ENCODE data around the gene SLC6A19. TPM values are rescaled to one million over a fixed set of nuclear protein-coding genes. Genes with fewer than 3 reads are reported as not detected.

Gene SLC6A19
- total RNA-seq, 4 donors from 2014 or later = under 0.01 TPM; not detected in 3

DNA sequence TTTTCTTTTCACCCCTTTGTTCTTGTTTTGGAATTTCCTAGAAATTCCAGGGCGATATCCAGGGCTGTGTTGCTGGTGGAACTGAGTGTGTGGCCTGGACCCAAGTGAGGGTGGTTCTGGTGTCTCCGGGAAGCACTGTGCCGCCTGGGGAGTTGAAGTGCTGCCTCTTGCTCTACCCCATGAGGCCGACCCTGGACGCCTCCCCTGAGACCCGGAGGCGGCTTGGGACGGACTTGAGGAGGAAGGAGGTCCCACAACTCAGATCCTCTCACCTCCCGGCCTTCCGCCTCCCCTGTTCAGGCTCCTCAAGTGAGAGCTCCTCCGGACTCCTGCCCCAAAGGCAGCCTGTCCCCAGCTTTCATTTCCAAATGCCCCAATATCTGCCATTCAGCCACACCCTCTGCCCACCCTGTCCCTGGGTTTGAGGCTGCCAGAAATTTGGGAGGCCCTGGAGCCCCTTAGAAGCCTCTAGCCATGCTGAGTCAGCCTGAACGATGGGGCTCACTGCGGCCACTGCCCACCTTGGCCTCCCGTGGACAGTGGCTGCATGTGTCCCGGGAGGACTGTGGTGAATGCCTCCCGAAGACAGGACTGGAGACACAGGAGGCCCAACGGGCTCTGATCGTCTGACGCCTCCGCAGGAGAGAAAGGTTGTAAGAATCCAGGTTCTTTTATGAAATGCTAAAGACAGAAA lies 42.6 kb upstream of the SLC6A19 start:
- H3K9me3 ChIP-seq = peaks cover 0 to 6% (median 0%) of the 10 kb centered on the region in 4 donors
- no peaks in the 10 kb centered on the region for H3K36me3 ChIP-seq
- TF ChIP-seq EP300 (IDR thresholded peaks at IDR 0.05) (no peak), POLR2A (IDR thresholded peaks at IDR 0.05) (no peak)
- TF ChIP-seq, protein P1, sequence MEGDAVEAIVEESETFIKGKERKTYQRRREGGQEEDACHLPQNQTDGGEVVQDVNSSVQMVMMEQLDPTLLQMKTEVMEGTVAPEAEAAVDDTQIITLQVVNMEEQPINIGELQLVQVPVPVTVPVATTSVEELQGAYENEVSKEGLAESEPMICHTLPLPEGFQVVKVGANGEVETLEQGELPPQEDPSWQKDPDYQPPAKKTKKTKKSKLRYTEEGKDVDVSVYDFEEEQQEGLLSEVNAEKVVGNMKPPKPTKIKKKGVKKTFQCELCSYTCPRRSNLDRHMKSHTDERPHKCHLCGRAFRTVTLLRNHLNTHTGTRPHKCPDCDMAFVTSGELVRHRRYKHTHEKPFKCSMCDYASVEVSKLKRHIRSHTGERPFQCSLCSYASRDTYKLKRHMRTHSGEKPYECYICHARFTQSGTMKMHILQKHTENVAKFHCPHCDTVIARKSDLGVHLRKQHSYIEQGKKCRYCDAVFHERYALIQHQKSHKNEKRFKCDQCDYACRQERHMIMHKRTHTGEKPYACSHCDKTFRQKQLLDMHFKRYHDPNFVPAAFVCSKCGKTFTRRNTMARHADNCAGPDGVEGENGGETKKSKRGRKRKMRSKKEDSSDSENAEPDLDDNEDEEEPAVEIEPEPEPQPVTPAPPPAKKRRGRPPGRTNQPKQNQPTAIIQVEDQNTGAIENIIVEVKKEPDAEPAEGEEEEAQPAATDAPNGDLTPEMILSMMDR (IDR thresholded peaks at IDR 0.05) = no peak
- peaks cover 0 to 28% (median 4%) of the 10 kb centered on the region in 4 donors for H3K4me1 ChIP-seq
- no peak overlapping the region for H3K27ac ChIP-seq
- DNase-seq (ENCODE audit: low spot score in 2 of 2) = no peak
- 74 to 83% methylated on average over 20 of the region's 20 CpGs for WGBS, 2 donors
- no peak overlapping the region for H3K4me3 ChIP-seq
- peaks cover 8 to 47% of the 10 kb centered on the region in 2 donors for H3K27me3 ChIP-seq

DNA sequence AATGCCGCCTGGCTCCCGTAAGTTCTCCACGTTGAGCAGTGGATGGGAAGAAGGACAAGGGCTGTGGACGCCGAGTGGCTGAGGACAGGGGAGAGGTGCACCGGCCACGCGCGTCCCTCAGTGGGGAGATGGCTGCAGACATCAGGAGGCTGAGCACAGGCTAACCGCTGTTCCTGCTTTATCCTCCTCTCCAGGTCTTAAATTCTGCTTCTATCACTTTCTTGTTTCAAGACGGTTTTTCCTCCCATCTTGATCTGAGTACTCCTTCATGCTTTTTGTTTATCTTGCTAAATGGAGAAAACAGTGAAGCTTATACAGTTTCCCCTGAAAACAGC lies 42.1 kb upstream of the SLC6A19 start:
- no peak for DNase-seq (ENCODE audit: low spot score in 2 of 2)
- Histone ChIP-seq H3K27ac (no peak overlapping the region), H3K4me3 (no peak overlapping the region), H3K9me3 (peaks cover 0 to 6% (median 0%) of the 10 kb centered on the region in 4 donors), H3K4me1 (peaks cover 0 to 28% (median 4%) of the 10 kb centered on the region in 4 donors), H3K27me3 (peaks cover 8 to 42% of the 10 kb centered on the region in 2 donors), H3K36me3 (no peaks in the 10 kb centered on the region)
- TF ChIP-seq, protein P1 (IDR thresholded peaks at IDR 0.05) = no peak
- TF ChIP-seq EP300 (IDR thresholded peaks at IDR 0.05) = no peak
- no peak for TF ChIP-seq POLR2A (IDR thresholded peaks at IDR 0.05)
- whole genome bisulfite sequencing, 2 donors = 74 to 80% methylated on average over 11 of the region's 11 CpGs

DNA sequence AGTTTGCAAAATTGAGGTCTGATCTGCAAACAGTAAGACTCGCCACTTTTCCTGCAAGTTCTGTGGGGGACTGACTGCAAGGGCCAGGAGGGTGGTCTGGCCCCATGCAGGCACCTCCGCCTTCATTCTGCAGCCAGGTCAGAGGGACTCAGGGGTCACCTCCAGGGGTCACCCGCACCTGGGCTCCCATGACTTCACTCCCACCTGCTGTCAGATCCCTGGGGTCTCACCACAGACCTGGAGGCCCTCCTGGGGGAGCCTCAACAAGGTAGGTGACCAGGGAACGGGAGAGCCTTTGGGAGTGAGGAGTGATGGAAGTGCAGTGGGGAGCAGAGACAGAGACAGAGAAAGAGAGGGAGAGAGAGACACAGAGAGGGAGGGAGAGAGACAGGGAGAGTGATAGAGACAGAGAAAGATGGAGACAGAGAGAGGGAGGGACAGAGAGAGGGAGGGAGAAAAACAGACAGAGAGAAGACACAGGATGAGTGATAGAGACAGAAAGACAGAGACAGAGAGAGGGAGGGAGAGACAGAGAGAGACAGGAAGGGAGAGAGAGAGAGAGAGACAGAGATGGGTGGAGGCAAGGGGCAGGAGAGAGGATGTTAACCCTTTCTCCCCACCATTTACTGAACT lies 41.5 kb upstream of the SLC6A19 start:
- no peaks in the 10 kb centered on the region for H3K36me3 ChIP-seq
- H3K4me1 ChIP-seq = peaks cover 0 to 26% (median 4%) of the 10 kb centered on the region in 4 donors
- no peak overlapping the region for H3K4me3 ChIP-seq
- WGBS, 2 donors = 85 to 90% methylated on average over 4 of the region's 4 CpGs
- TF ChIP-seq, protein P1 (IDR thresholded peaks at IDR 0.05) = no peak
- TF ChIP-seq EP300 (IDR thresholded peaks at IDR 0.05) (no peak), POLR2A (IDR thresholded peaks at IDR 0.05) (no peak)
- H3K9me3 ChIP-seq = peaks cover 0 to 6% (median 0%) of the 10 kb centered on the region in 4 donors
- DNase-seq (ENCODE audit: low spot score in 2 of 2) = no peak
- no peak overlapping the region for H3K27ac ChIP-seq
- peaks cover 8 to 36% of the 10 kb centered on the region in 2 donors for H3K27me3 ChIP-seq

DNA sequence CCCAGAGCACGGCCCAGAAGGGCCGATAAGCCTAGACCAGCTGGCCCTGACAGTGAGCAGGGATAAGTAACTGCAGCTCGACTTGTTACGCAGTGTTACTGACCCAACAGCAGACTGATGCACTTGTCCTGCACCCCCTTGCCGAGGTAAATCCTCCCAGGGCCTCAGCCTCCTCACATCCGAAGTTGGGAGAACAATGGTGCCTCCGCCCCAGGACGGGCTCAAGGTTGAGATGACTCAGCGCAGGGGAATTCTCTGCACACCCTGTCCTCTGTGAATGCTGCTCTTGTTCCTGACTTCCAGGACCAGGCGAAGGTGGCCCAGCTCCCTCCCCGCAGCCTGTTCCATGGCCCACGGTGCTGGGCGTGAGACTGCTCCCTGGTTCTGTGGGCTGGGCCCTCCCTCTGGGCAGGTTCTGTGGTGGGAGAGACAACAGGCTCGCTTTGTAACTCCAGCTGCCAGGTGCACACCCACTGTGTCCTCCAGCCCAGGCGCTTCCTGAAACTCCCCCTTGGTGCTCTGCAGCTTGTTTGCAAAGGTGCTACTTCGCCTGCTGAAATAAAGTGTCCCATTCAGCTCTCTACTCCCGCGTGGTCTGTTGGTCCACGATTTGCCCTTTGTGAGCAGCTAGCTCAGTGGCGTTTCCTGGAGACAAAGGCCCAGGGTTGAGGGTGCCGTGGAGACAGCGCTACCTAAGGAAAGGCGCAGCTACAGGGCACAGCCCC lies 40.1 kb upstream of the SLC6A19 start:
- peaks cover 0 to 6% (median 0%) of the 10 kb centered on the region in 4 donors for H3K9me3 ChIP-seq
- no peak for DNase-seq (ENCODE audit: low spot score in 2 of 2)
- TF ChIP-seq POLR2A (IDR thresholded peaks at IDR 0.05) (no peak), EP300 (IDR thresholded peaks at IDR 0.05) (no peak)
- TF ChIP-seq, protein P1 (IDR thresholded peaks at IDR 0.05) = no peak
- H3K4me1 ChIP-seq = peaks cover 0 to 13% (median 4%) of the 10 kb centered on the region in 4 donors
- no peaks in the 10 kb centered on the region for H3K36me3 ChIP-seq
- H3K4me3 ChIP-seq = no peak overlapping the region
- 80 to 81% methylated on average over 18 to 23 of the region's 23 CpGs for WGBS, 2 donors
- no peak overlapping the region for H3K27ac ChIP-seq
- H3K27me3 ChIP-seq = peaks cover 3 to 27% of the 10 kb centered on the region in 2 donors

Measured in tibial nerve (tissue), 4 donors.